Mucosa of descending colon (tissue), 3 donors: ENCODE results near the gene CADPS. TPM values are rescaled to one million over a fixed set of nuclear protein-coding genes. Genes with fewer than 3 reads are reported as not detected.

Experiments
- ATAC-seq: fragments of 200-7000 bp; cut with Tn5 transposase; one replicate; pipeline ENCODE4 v1.9.1; 2020; ENCODE audit warnings: mild to moderate bottlenecking, moderate library complexity
- DNase-seq, 3 donors: peaks; one replicate each; pipeline ENCODE4 v3.0.0-alpha.2; 2020
- H3K36me3 ChIP-seq: fragments of 200-600 bp; one replicate; pipeline ENCODE4 v1.8.0; 2021; ENCODE audit warnings: low read depth, mild to moderate bottlenecking
- H3K4me1 ChIP-seq: fragments of 200-600 bp; one replicate; pipeline ENCODE4 v1.8.0; 2021; ENCODE audit warnings: low read depth, mild to moderate bottlenecking
- H3K4me3 ChIP-seq: fragments of 200-600 bp; one replicate; pipeline ENCODE4 v1.8.0; 2021; ENCODE audit warnings: mild to moderate bottlenecking
- H3K9me3 ChIP-seq: fragments of 200-600 bp; one replicate; pipeline ENCODE4 v1.8.0; 2021; ENCODE audit warnings: mild to moderate bottlenecking
- CTCF ChIP-seq: fragments of 200-600 bp; IDR thresholded peaks from one replicate; pipeline ENCODE4 v1.8.0; 2022; ENCODE audit warnings: antibody characterized with exemption, mild to moderate bottlenecking
- intact Hi-C, 2 donors: fragments of 100-400 bp; cut with DNase I in 1 of 2; cut with micrococcal nuclease in 1 of 2; formaldehyde crosslinking; loops; one replicate each; pipeline versions ENCODE4 v1.11.0 to v1.11.1; 2022; cut with DNase I, micrococcal nuclease
- total RNA-seq, 3 donors: library from RNA; stranded (reverse); fragmentation: NEBNext Ultra II Directional in 2 of 3; extraction: Animal tissue kit (Norgen Biotek cat#: 25700) in 2 of 3; gene quantifications; one replicate each; pipeline versions ENCODE4 v1.2.1 to v1.2.4, GENCODE V29; 2021 to 2023
- donor health status: DM: no; HTN: no; CAD: no; lungs with moderate emphysema.
- donor health status: DM: no; HTN: no; CAD: no.
- donor health status: DM: no; HTN: yes; CAD: no.

Gene CADPS
- total RNA-seq, 3 donors from 2014 or later = 3.7 to 6.2 (median 6.1) TPM

- intact Hi-C loops = no loop called here
- ATAC-seq (no peak), DNase-seq (no peak)
Measured at GRCh38 chr3:62615258-62615849, 259.9 kb downstream of the CADPS start.

GRCh38 chr3:62614527-62614926, 260.7 kb downstream of the CADPS start:
- Histone ChIP-seq H3K4me1 (no peaks in the 10 kb centered on the region), H3K36me3 (no peaks in the 10 kb centered on the region), H3K9me3 (no peaks in the 10 kb centered on the region), H3K4me3 (no peak overlapping the region)
- ATAC-seq = no peak
- intact Hi-C loops = no loop called here
- no peak for DNase-seq
- no peak for TF ChIP-seq CTCF

More at GRCh38 chr3:62615258-62615849, 259.9 kb downstream of the CADPS start:
- no peak overlapping the region for H3K4me3 ChIP-seq
- H3K4me1 ChIP-seq = no peaks in the 10 kb centered on the region
- no peaks in the 10 kb centered on the region for H3K36me3 ChIP-seq
- H3K9me3 ChIP-seq = no peaks in the 10 kb centered on the region
- no peak for TF ChIP-seq CTCF

GRCh38 chr3:62611541-62612240, 263.5 kb downstream of the CADPS start:
- no peak for TF ChIP-seq CTCF
- no peaks in the 10 kb centered on the region for H3K4me1 ChIP-seq

GRCh38 chr3:62607287-62608029, 267.8 kb downstream of the CADPS start:
- Histone ChIP-seq H3K4me3 (no peak overlapping the region), H3K36me3 (no peaks in the 10 kb centered on the region), H3K4me1 (no peaks in the 10 kb centered on the region), H3K9me3 (no peaks in the 10 kb centered on the region)
- DNase-seq (no peak), ATAC-seq (no peak)
- intact Hi-C loops = no loop called here
- TF ChIP-seq CTCF = no peak

More at GRCh38 chr3:62611541-62612240, 263.5 kb downstream of the CADPS start:
- DNase-seq = no peak
- Histone ChIP-seq H3K9me3 (no peaks in the 10 kb centered on the region), H3K4me3 (no peak overlapping the region), H3K36me3 (no peaks in the 10 kb centered on the region)
- ATAC-seq = no peak
- intact Hi-C loops = no loop called here

GRCh38 chr3:62605413-62606068, 269.7 kb downstream of the CADPS start:
- H3K9me3 ChIP-seq = no peaks in the 10 kb centered on the region
- ATAC-seq (no peak), DNase-seq (no peak)
- intact Hi-C loops = no loop called here
- H3K36me3 ChIP-seq = no peaks in the 10 kb centered on the region
- H3K4me3 ChIP-seq = no peak overlapping the region
- no peak for TF ChIP-seq CTCF
- no peaks in the 10 kb centered on the region for H3K4me1 ChIP-seq
